A673 (cell line): ENCODE measurements around the gene MET. TPM values are rescaled to one million over a fixed set of nuclear protein-coding genes. Genes with fewer than 3 reads are reported as not detected.

Source experiments
- BruUV-seq: library from RNA; stranded (reverse); fragments of 400-500 nt; replicated peaks from 2 replicates; lab custom pipeline; 2021; lab: Mats Ljungman, UMichigan
- CTCF ChIA-PET: fragments of 300-600 bp; sonication (Branson Sonifier 250); formaldehyde crosslinking; loops from one replicate; lab custom pipeline; 2022; ENCODE audit warnings: antibody characterized with exemption; lab: Charles Lee
- POLR2A ChIA-PET: fragments of 300-600 bp; sonication (Branson Sonifier 250); formaldehyde crosslinking; loops from one replicate; lab custom pipeline; 2022; ENCODE audit warnings: antibody characterized with exemption; ENCODE audit not compliant: low non-redundant PET; lab: Charles Lee
- DNase-seq: peaks from one replicate; pipeline ENCODE4 v3.0.0-alpha.2; 2015; ENCODE audit warnings: low spot score
- H3K27ac ChIP-seq: fragments of 200-600 bp; sonication (generic); 2 replicates; pipeline ENCODE4 v1.5.1; 2016; ENCODE audit warnings: mixed run types, low read depth, mild to moderate bottlenecking, mixed read lengths, antibody characterized with exemption, low read length; ENCODE audit not compliant: poor library complexity, severe bottlenecking
- H3K27me3 ChIP-seq: fragments of 200-600 bp; sonication (generic); replicated peaks from 2 replicates; pipeline ENCODE4 v1.6.1; 2017; ENCODE audit warnings: mixed run types, low read depth, mild to moderate bottlenecking, mixed read lengths, antibody characterized with exemption, low read length; ENCODE audit not compliant: insufficient read depth, poor library complexity
- H3K36me3 ChIP-seq: fragments of 200-600 bp; sonication (generic); 2 replicates; pipeline ENCODE4 v1.6.1; 2016; ENCODE audit warnings: mixed run types, mild to moderate bottlenecking, mixed read lengths, antibody characterized with exemption, low read length; ENCODE audit not compliant: insufficient read depth, poor library complexity, severe bottlenecking
- H3K4me1 ChIP-seq: fragments of 200-600 bp; sonication (generic); 2 replicates; pipeline ENCODE4 v1.6.1; 2017; ENCODE audit warnings: mixed run types, mild to moderate bottlenecking, mixed read lengths, antibody characterized with exemption, low read length; ENCODE audit not compliant: insufficient read depth, poor library complexity, severe bottlenecking
- H3K4me3 ChIP-seq: fragments of 200-600 bp; sonication (generic); 2 replicates; pipeline ENCODE4 v1.5.1; 2016; ENCODE audit warnings: low read depth, mixed run types, mild to moderate bottlenecking, mixed read lengths, low read length; ENCODE audit not compliant: poor library complexity, severe bottlenecking
- H3K9me3 ChIP-seq: fragments of 200-600 bp; sonication (generic); 2 replicates; pipeline ENCODE4 v1.6.1; 2016; ENCODE audit warnings: mixed run types, low read depth, mild to moderate bottlenecking, mixed read lengths, antibody characterized with exemption, low read length; ENCODE audit not compliant: poor library complexity, severe bottlenecking
- CTCF ChIP-seq: fragments of 300-800, 200-600 bp; sonication (generic); conservative IDR thresholded peaks from 2 replicates; pipeline ENCODE4 v1.5.1; 2017; ENCODE audit warnings: low read depth, mild to moderate bottlenecking, antibody characterized with exemption, low read length, moderate library complexity, mixed read lengths
- EZH2 ChIP-seq: fragments of 200-600 bp; sonication (generic); IDR thresholded peaks from 2 replicates; pipeline ENCODE4 v1.6.1; 2017; ENCODE audit warnings: borderline replicate concordance, low read depth, mild to moderate bottlenecking, mixed read lengths, antibody characterized with exemption, low read length; ENCODE audit not compliant: poor library complexity, severe bottlenecking
- intact Hi-C: fragments of 100-400 bp; cut with micrococcal nuclease; formaldehyde crosslinking; loops from one replicate; pipeline ENCODE4 v1.10.0; 2022; ENCODE audit not compliant: unreplicated experiment
- total RNA-seq: library from RNA; stranded (reverse); gene quantifications from 2 replicates; pipeline ENCODE4 v1.2.3, GENCODE V29; 2021

MET gene
- total RNA-seq, 1 experiment from 2014 or later: 6.8 TPM

GRCh38 chr7:116727432-116728009 lies 55.5 kb downstream of the MET start:
- POLR2A ChIA-PET: no interaction called here
- no peaks in the 10 kb centered on the region for H3K36me3 ChIP-seq
- CTCF ChIA-PET: no interaction called here
- no peak for DNase-seq
- BruUV-seq: no TSS peak
- H3K9me3 ChIP-seq: no peaks in the 10 kb centered on the region
- no peak overlapping the region for H3K4me3 ChIP-seq
- intact Hi-C loops: no loop called here
- TF ChIP-seq CTCF: no peak
- no peak for TF ChIP-seq EZH2
- H3K27ac ChIP-seq: no peak overlapping the region
- H3K4me1 ChIP-seq: no peaks in the 10 kb centered on the region
- H3K27me3 ChIP-seq: no peaks in the 10 kb centered on the region

- no peak for DNase-seq
- ChIA-PET POLR2A (no interaction called here), CTCF (no interaction called here)
- intact Hi-C loops: no loop called here
- Histone ChIP-seq H3K27me3 (no peaks in the 10 kb centered on the region), H3K9me3 (no peaks in the 10 kb centered on the region), H3K4me3 (no peak overlapping the region), H3K27ac (no peak overlapping the region), H3K36me3 (no peaks in the 10 kb centered on the region), H3K4me1 (no peaks in the 10 kb centered on the region)
- TF ChIP-seq CTCF (no peak), EZH2 (no peak)
- no TSS peak for BruUV-seq
These were observed 56.4 kb downstream of the MET start for GRCh38 chr7:116728413-116728812.

- Histone ChIP-seq H3K9me3 (no peaks in the 10 kb centered on the region), H3K36me3 (no peaks in the 10 kb centered on the region), H3K27ac (no peak overlapping the region), H3K4me3 (no peak overlapping the region), H3K4me1 (no peaks in the 10 kb centered on the region), H3K27me3 (no peaks in the 10 kb centered on the region)
- no TSS peak for BruUV-seq
- TF ChIP-seq CTCF (no peak), EZH2 (no peak)
- intact Hi-C loops: no loop called here
- no peak for DNase-seq
- POLR2A ChIA-PET: interaction anchor here (0.5 kb wide), 1 partner anchor 51 kb away, joined by 15 read pairs; no protein-coding TSS in a partner anchor
- CTCF ChIA-PET: no interaction called here
These were observed 58.4 kb downstream of the MET start for GRCh38 chr7:116730097-116731022.
